ENCODE measurements around the gene TSC2.
"Not testable (repeated sequence)": the region's sequence is repeated elsewhere in the genome, so short reads cannot be mapped to it uniquely, and the experiment has no call there.

Gene TSC2

GRCh38 chr16:2031081-2031577, 16.7 kb upstream of the TSC2 start:
- no peak overlapping the region for H3K4me3 ChIP-seq (ENCODE audit: low read depth, low read length)
- TF ChIP-seq CTCF (IDR thresholded peaks at IDR 0.05; ENCODE audit: low read depth, low read length, missing control alignments) = no peak
- no peak for DNase-seq (ENCODE audit: low read depth)
- in situ Hi-C loops (cut with HindIII; ENCODE audit: low sequenced_read_pairs) = loop anchor here (10.0 kb wide), 1 partner anchor 134 kb away; no protein-coding TSS in a partner anchor

- in situ Hi-C loops (cut with HindIII; ENCODE audit: low sequenced_read_pairs) = loop anchor here (10.0 kb wide), 1 partner anchor 132 kb away; no protein-coding TSS in a partner anchor
- no peak overlapping the region for H3K4me3 ChIP-seq (ENCODE audit: low read depth, low read length)
- no peak for DNase-seq (ENCODE audit: low read depth)
- TF ChIP-seq CTCF (IDR thresholded peaks at IDR 0.05; ENCODE audit: low read depth, low read length, missing control alignments) = no peak
Measured at GRCh38 chr16:2032285-2033056, 15.3 kb upstream of the TSC2 start.

GRCh38 chr16:2033057-2033908, 14.5 kb upstream of the TSC2 start:
- in situ Hi-C loops (cut with HindIII; ENCODE audit: low sequenced_read_pairs) = loop anchor here (10.0 kb wide), 1 partner anchor 132 kb away; no protein-coding TSS in a partner anchor
- DNase-seq (ENCODE audit: low read depth) = no peak

GRCh38 chr16:2033909-2034695, 13.7 kb upstream of the TSC2 start:
- in situ Hi-C loops (cut with HindIII; ENCODE audit: low sequenced_read_pairs) = loop anchor here (10.0 kb wide), 1 partner anchor 131 kb away; no protein-coding TSS in a partner anchor
- not testable (repeated sequence) for DNase-seq (ENCODE audit: low read depth)
- H3K4me3 ChIP-seq (ENCODE audit: low read depth, low read length) = peak overlapping the region; percentile 15

More at GRCh38 chr16:2033057-2033908, 14.5 kb upstream of the TSC2 start:
- H3K4me3 ChIP-seq (ENCODE audit: low read depth, low read length) = peak overlapping the region; percentile 15
- no peak for TF ChIP-seq CTCF (IDR thresholded peaks at IDR 0.05; ENCODE audit: low read depth, low read length, missing control alignments)

GRCh38 chr16:2034696-2035430, 12.9 kb upstream of the TSC2 start:
- in situ Hi-C loops (cut with HindIII; ENCODE audit: low sequenced_read_pairs) = loop anchor here (5.0 to 10.0 kb wide), 3 partner anchors 42 to 130 kb away; partner anchors contain the start of genes GFER and NOXO1
- DNase-seq (ENCODE audit: low read depth) = no peak
- H3K4me3 ChIP-seq (ENCODE audit: low read depth, low read length) = no peak overlapping the region
- no peak for TF ChIP-seq CTCF (IDR thresholded peaks at IDR 0.05; ENCODE audit: low read depth, low read length, missing control alignments)
